ENCODE data around the gene SCN5A. TPM values are rescaled to one million over a fixed set of nuclear protein-coding genes. Genes with fewer than 3 reads are reported as not detected.

SCN5A gene
- total RNA-seq, 1 donor from 2014 or later = 3.9 TPM

DNA sequence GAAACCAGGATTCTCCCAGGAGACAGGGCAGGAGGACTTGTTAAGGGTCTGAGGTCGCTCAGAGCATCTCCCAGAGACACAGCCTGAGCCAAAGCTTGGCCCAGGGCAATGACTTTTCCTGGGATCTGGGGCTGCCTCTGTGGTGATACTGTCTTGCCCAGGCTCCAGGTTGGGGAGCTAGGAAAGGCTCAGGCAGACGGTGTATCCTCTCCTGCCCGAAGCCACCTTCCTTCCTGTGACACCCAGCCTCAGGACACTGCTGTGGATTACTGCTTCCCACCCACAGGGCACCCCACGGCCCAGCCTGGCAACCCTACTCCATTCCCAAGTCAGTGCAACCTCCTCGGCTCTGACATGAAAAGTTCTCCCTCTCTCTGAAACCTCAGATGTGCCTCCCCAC lies 31.9 kb downstream of the SCN5A start:
- no peak overlapping the region for H3K4me3 ChIP-seq
- Mint-ChIP-seq H3K36me3 (no peaks in the 10 kb centered on the region), H3K4me1 (peaks cover 3% of the 10 kb centered on the region), H3K27me3 (ENCODE audit: insufficient read depth, low read depth) (peaks cover 19% of the 10 kb centered on the region), H3K4me3 (no peak overlapping the region), H3K9me3 (no peaks in the 10 kb centered on the region), H3K27ac (no peak overlapping the region)
- no peaks in the 10 kb centered on the region for H3K9me3 ChIP-seq (ENCODE audit: low read depth)
- TF ChIP-seq, protein P1, sequence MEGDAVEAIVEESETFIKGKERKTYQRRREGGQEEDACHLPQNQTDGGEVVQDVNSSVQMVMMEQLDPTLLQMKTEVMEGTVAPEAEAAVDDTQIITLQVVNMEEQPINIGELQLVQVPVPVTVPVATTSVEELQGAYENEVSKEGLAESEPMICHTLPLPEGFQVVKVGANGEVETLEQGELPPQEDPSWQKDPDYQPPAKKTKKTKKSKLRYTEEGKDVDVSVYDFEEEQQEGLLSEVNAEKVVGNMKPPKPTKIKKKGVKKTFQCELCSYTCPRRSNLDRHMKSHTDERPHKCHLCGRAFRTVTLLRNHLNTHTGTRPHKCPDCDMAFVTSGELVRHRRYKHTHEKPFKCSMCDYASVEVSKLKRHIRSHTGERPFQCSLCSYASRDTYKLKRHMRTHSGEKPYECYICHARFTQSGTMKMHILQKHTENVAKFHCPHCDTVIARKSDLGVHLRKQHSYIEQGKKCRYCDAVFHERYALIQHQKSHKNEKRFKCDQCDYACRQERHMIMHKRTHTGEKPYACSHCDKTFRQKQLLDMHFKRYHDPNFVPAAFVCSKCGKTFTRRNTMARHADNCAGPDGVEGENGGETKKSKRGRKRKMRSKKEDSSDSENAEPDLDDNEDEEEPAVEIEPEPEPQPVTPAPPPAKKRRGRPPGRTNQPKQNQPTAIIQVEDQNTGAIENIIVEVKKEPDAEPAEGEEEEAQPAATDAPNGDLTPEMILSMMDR (IDR thresholded peaks at IDR 0.05) = no peak
- TF ChIP-seq EZH2 (IDR thresholded peaks at IDR 0.05) (no peak), EZH2phosphoT487 (IDR thresholded peaks at IDR 0.05) (no peak)
- no peaks in the 10 kb centered on the region for H3K4me1 ChIP-seq
- H3K27ac ChIP-seq = no peak overlapping the region
- no peak overlapping the region for H3K9ac ChIP-seq
- no peak for DNase-seq (ENCODE audit: low spot score)
- H3K27me3 ChIP-seq = no peaks in the 10 kb centered on the region
- no peak overlapping the region for H2AFZ ChIP-seq (replicated peaks)
- no peaks in the 10 kb centered on the region for H4K20me1 ChIP-seq (ENCODE audit: low read depth)
- no peaks in the 10 kb centered on the region for H3F3A ChIP-seq (ENCODE audit: low read depth)
- no peak overlapping the region for H3K4me2 ChIP-seq
- H3K36me3 ChIP-seq = no peaks in the 10 kb centered on the region
- no peaks in the 10 kb centered on the region for H3K79me2 ChIP-seq (ENCODE audit: low read depth)

DNA sequence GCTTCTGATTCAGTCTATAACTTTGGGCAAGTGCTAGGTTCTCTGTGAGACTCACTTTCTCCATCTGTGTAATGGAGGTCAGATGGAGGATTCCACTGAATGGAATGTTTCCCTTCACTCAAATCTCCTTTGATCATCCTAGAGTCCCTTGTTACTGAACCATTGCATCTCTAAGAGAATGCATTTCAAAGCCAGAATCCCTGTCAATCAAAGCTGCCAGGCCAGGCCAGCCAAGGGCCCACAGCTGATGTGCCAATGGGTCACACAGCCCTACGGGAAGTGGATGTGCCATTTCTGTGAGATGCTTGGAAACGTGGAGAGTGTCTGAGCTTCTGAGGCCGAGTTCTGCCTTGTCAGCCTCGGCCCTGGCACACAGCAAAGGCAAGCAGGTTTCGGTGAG lies 32.4 kb downstream of the SCN5A start:
- H3K27ac Mint-ChIP-seq = no peak overlapping the region
- Histone ChIP-seq H3K4me2 (no peak overlapping the region), H4K20me1 (ENCODE audit: low read depth) (no peaks in the 10 kb centered on the region), H3K4me1 (no peaks in the 10 kb centered on the region), H3K9ac (no peak overlapping the region), H3F3A (ENCODE audit: low read depth) (no peaks in the 10 kb centered on the region), H3K4me3 (no peak overlapping the region), H3K36me3 (no peaks in the 10 kb centered on the region), H3K27me3 (no peaks in the 10 kb centered on the region), H2AFZ (replicated peaks) (no peak overlapping the region), H3K27ac (no peak overlapping the region), H3K9me3 (ENCODE audit: low read depth) (no peaks in the 10 kb centered on the region), H3K79me2 (ENCODE audit: low read depth) (no peaks in the 10 kb centered on the region)
- H3K36me3 Mint-ChIP-seq = no peaks in the 10 kb centered on the region
- no peak for DNase-seq (ENCODE audit: low spot score)
- no peaks in the 10 kb centered on the region for H3K9me3 Mint-ChIP-seq
- no peak for TF ChIP-seq EZH2phosphoT487 (IDR thresholded peaks at IDR 0.05)
- no peak for TF ChIP-seq EZH2 (IDR thresholded peaks at IDR 0.05)
- TF ChIP-seq, protein P1 (IDR thresholded peaks at IDR 0.05) = no peak
- H3K4me1 Mint-ChIP-seq = peaks cover 3% of the 10 kb centered on the region
- H3K4me3 Mint-ChIP-seq = no peak overlapping the region
- H3K27me3 Mint-ChIP-seq (ENCODE audit: insufficient read depth, low read depth) = peaks cover 19% of the 10 kb centered on the region

DNA sequence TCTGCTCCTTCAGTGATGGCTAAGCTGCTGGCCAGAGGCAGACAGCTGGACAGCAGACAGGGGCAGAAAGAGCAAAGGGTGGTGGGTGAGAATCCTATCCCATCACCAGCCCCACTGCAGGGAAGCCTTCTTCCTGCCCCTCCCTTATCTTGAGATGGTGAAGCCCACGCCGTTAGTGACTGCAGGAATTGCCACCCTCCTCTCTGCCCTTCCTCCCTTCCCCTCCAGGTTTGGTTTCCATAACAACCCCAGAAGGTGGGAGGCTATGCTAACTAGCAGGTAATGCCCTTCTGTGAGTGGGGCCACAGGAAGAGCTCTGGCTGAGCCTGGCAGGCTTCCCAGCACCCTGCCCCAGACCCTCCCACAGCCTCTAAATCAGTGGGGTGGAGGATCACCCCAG lies 32.8 kb downstream of the SCN5A start:
- TF ChIP-seq EZH2phosphoT487 (IDR thresholded peaks at IDR 0.05) = no peak
- TF ChIP-seq EZH2 (IDR thresholded peaks at IDR 0.05) = no peak
- TF ChIP-seq, protein P1 (IDR thresholded peaks at IDR 0.05) = no peak
- H3K4me3 Mint-ChIP-seq = no peak overlapping the region
- H3F3A ChIP-seq (ENCODE audit: low read depth) = no peaks in the 10 kb centered on the region
- H3K9me3 ChIP-seq (ENCODE audit: low read depth) = no peaks in the 10 kb centered on the region
- H3K79me2 ChIP-seq (ENCODE audit: low read depth) = no peaks in the 10 kb centered on the region
- H3K4me1 ChIP-seq = no peaks in the 10 kb centered on the region
- peaks cover 19% of the 10 kb centered on the region for H3K27me3 Mint-ChIP-seq (ENCODE audit: insufficient read depth, low read depth)
- no peak overlapping the region for H3K9ac ChIP-seq
- H3K36me3 Mint-ChIP-seq = no peaks in the 10 kb centered on the region
- H3K9me3 Mint-ChIP-seq = no peaks in the 10 kb centered on the region
- no peaks in the 10 kb centered on the region for H3K36me3 ChIP-seq
- H4K20me1 ChIP-seq (ENCODE audit: low read depth) = no peaks in the 10 kb centered on the region
- DNase-seq (ENCODE audit: low spot score) = no peak
- H3K4me1 Mint-ChIP-seq = peaks cover 3% of the 10 kb centered on the region
- no peak overlapping the region for H2AFZ ChIP-seq (replicated peaks)
- no peak overlapping the region for H3K27ac ChIP-seq
- no peaks in the 10 kb centered on the region for H3K27me3 ChIP-seq
- H3K4me3 ChIP-seq = no peak overlapping the region
- no peak overlapping the region for H3K4me2 ChIP-seq
- H3K27ac Mint-ChIP-seq = no peak overlapping the region
